Measurements from ENCODE around the gene STAG1.
"Not testable (repeated sequence)": the region's sequence is repeated elsewhere in the genome, so short reads cannot be mapped to it uniquely, and the experiment has no call there.

Gene STAG1

DNA sequence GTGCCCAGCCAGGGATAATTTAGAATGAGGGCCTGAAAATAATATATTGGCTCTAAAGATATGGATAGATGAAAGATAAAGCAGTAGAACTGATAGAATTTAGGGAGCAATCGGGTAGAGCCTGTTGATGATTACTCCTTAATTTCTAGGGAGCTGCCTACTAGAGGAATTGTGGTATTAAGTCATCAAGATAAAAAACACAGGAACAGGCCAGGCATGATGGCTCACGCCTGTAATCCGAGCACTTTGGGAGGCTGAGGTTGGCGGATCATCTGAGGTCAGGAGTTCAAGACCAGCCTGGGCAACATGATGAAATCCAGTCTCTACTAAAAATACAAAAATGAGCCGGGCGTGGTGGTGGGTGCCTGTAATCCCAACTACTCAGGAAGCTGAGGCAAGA, 371.6 kb downstream of the STAG1 start:
- no peak overlapping the region for H3K27ac ChIP-seq
- no peak for TF ChIP-seq CTCF (IDR thresholded peaks at IDR 0.05)
- TF ChIP-seq ZFX (IDR thresholded peaks at IDR 0.05; ENCODE audit: borderline replicate concordance): no peak

GRCh38 chr3:136378011-136378410, 374.2 kb downstream of the STAG1 start:
- H3K27ac ChIP-seq: no peak overlapping the region
- TF ChIP-seq ZFX (IDR thresholded peaks at IDR 0.05; ENCODE audit: borderline replicate concordance): no peak
- no peak for TF ChIP-seq CTCF (IDR thresholded peaks at IDR 0.05)

DNA sequence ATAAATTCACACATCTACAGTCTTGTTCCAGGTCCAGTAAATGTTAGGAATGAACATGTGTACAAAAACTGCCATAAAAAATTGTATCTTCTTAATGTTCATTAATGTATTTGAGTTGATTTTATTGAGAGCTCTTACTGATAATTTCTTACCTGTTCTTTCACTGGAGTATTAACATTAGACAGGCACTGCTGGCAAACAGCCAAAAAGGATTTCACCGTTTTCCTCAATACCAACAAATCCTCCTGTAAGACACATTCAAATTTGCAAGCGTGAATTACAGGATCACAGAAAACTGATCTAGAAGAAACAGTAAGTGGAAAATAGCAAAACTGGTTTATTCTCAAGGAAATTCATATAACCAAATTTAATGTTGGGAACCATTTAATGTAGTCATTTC, 374.7 kb downstream of the STAG1 start:
- TF ChIP-seq CTCF (IDR thresholded peaks at IDR 0.05): no peak
- no peak for TF ChIP-seq ZFX (IDR thresholded peaks at IDR 0.05; ENCODE audit: borderline replicate concordance)
- no peak overlapping the region for H3K27ac ChIP-seq

- not testable (repeated sequence) for H3K27ac ChIP-seq
These were observed 376.4 kb downstream of the STAG1 start for GRCh38 chr3:136375800-136376199.

DNA sequence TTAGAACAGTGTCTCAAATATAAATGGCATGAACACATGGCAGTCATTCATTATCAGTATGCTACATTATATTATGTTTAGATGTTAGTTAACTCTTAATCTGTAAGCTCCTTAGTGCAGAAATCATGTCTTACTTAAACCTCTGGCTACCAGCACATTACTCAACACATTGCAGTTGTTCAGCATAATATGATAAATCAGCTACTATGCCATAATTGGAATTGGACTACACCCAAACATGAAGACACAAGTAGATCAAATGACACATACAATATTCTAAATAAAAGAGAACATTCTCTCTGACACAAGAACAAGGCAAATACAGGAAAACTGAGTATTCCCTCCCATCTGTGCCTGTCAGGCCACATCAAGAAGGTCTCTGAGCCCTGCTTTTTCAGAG, 385.9 kb downstream of the STAG1 start:
- no peak for TF ChIP-seq CTCF (IDR thresholded peaks at IDR 0.05)
- TF ChIP-seq ZFX (IDR thresholded peaks at IDR 0.05; ENCODE audit: borderline replicate concordance): no peak
- H3K27ac ChIP-seq: no peak overlapping the region

GRCh38 chr3:136353461-136353860, 398.7 kb downstream of the STAG1 start:
- H3K27ac ChIP-seq: no peak overlapping the region
- TF ChIP-seq ZFX (IDR thresholded peaks at IDR 0.05; ENCODE audit: borderline replicate concordance) (no peak), CTCF (IDR thresholded peaks at IDR 0.05) (no peak)

DNA sequence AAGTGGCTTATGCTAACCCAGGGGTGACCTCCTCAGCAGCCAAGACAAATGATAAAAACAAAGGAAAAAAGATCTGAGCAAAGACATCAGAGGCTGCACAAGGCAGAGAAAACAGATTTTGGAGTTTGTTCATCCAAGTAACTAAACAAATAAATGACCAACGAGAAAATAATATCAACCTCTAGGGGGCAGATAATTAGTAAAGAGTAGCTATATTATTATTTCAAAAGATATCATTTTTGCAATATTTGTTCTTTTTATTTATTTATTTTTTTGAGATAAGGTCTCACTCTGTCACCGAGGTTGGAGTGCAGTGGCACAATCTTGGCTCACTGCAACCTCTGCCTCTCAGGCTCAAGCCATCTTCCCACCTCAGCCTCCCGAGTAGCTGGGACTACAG, 400.3 kb downstream of the STAG1 start:
- H3K27ac ChIP-seq: no peak overlapping the region
- TF ChIP-seq CTCF (IDR thresholded peaks at IDR 0.05) (peak; percentile 50), ZFX (IDR thresholded peaks at IDR 0.05; ENCODE audit: borderline replicate concordance) (no peak)

DNA sequence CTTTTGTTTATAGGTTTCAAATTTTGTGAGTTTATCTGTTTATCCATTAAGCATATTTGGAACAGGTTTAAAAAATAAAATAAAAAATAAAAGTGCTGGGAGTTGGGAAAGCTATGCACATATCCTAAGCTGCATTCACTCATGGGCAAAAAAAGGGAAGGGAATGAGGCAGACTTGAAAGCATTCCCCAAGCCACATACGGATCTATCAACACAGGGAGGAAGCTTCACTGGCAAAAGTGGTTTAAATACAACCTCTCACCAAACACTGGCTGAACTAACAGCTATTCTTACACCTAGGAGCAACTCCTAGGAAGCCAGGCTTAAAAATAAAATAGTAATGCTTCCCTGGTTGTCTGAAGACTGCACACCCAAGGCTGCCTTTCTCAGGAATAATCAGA, 400.8 kb downstream of the STAG1 start:
- H3K27ac ChIP-seq: no peak overlapping the region
- TF ChIP-seq CTCF (IDR thresholded peaks at IDR 0.05): no peak

Measured in 22Rv1 (cell line).